ENCODE measurements around the gene GBF1. TPM values are rescaled to one million over a fixed set of nuclear protein-coding genes. Genes with fewer than 3 reads are reported as not detected.

Gene GBF1
- total and polyA plus RNA-seq, 2 of the 13 experiments (the other 11 are each of a cell fraction or from before 2014, with no cell fraction given): 17.1 to 21.9 TPM

DNA sequence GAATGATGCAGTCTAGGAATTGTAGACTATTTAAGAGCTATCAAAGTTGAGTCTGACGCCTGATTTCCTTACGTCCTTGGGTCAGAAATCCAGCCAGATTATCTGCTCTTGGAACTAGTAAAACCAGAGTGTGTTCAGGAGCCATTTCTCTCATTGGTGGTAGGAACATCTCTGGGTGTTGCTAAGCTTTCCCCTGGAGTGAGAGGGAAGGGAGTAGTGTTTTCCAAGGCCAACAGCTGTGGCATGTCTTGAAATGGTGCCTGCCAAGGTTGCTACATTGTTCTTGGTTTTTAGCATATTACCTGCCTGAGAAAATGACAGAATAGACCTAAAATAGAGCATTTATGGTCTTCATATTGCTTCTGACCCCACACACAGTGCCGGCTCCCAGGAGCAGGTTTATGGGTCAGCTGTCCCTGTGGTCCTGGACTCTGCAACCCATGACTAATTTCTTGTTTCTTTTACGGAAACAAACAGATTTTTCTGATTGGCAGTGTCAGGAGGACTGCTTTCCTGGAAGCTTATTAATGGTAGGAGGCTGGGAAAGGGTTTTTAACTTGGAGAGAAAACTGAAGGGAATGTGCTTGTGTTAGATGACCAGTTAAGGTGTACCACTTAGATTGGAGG, 17.5 kb downstream of the GBF1 start:
- Histone ChIP-seq H3K4me3 (replicated peaks in 1 of 3; ENCODE audit: insufficient read depth in 1 of 3, low read depth in 2 of 3, low read length in 3 of 3) (no peak overlapping the region), H2AFZ (ENCODE audit: low read length) (no peak overlapping the region), H3K27me3 (ENCODE audit: control insufficient read depth in 1 of 2, insufficient read depth in 2 of 2, low read length in 2 of 2) (no peaks in the 10 kb centered on the region), H3K79me2 (ENCODE audit: insufficient read depth, low read length) (peaks cover 24% of the 10 kb centered on the region), H3K9ac (ENCODE audit: insufficient read depth, low read depth, low read length) (no peak overlapping the region), H3K36me3 (replicated peaks in 1 of 2; ENCODE audit: control insufficient read depth in 1 of 2, insufficient read depth in 2 of 2, low read length in 2 of 2) (peaks cover 5 to 54% of the 10 kb centered on the region in 2 experiments), H3K9me3 (ENCODE audit: low read length) (no peaks in the 10 kb centered on the region), H4K20me1 (ENCODE audit: insufficient read depth, low read length) (peaks cover 7% of the 10 kb centered on the region; the same call in 1 of the 2 replicates), H3K27ac (ENCODE audit: extremely low read length, insufficient read depth, low read length) (no peak overlapping the region), H3K4me1 (ENCODE audit: insufficient read depth, low read length) (peaks cover 16% of the 10 kb centered on the region), H3K4me2 (ENCODE audit: low read depth, low read length) (no peak overlapping the region)
- no peak for TF ChIP-seq ZIK1 (CRISPR knock-in tag; IDR thresholded peaks at IDR 0.05; ENCODE audit: borderline replicate concordance, low read depth)
- no peak for TF ChIP-seq HNRNPK (IDR thresholded peaks at IDR 0.05; ENCODE audit: low read depth, low read length, poor library complexity, severe bottlenecking)
- TF ChIP-seq CHD4 (IDR thresholded peaks at IDR 0.05; ENCODE audit: borderline replicate concordance, low read length): no peak
- TF ChIP-seq JUN (CRISPR knock-in tag; IDR thresholded peaks at IDR 0.05): no peak
- no peak for TF ChIP-seq ZNF780A (CRISPR knock-in tag; IDR thresholded peaks at IDR 0.05)
- TF ChIP-seq, protein P1, sequence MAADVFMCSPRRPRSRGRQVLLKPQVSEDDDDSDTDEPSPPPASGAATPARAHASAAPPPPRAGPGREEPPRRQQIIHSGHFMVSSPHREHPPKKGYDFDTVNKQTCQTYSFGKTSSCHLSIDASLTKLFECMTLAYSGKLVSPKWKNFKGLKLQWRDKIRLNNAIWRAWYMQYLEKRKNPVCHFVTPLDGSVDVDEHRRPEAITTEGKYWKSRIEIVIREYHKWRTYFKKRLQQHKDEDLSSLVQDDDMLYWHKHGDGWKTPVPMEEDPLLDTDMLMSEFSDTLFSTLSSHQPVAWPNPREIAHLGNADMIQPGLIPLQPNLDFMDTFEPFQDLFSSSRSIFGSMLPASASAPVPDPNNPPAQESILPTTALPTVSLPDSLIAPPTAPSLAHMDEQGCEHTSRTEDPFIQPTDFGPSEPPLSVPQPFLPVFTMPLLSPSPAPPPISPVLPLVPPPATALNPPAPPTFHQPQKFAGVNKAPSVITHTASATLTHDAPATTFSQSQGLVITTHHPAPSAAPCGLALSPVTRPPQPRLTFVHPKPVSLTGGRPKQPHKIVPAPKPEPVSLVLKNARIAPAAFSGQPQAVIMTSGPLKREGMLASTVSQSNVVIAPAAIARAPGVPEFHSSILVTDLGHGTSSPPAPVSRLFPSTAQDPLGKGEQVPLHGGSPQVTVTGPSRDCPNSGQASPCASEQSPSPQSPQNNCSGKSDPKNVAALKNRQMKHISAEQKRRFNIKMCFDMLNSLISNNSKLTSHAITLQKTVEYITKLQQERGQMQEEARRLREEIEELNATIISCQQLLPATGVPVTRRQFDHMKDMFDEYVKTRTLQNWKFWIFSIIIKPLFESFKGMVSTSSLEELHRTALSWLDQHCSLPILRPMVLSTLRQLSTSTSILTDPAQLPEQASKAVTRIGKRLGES (CRISPR knock-in tag; IDR thresholded peaks at IDR 0.05; ENCODE audit: borderline replicate concordance): no peak
- TF ChIP-seq ZNF496 (CRISPR knock-in tag; IDR thresholded peaks at IDR 0.05; ENCODE audit: insufficient replicate concordance): no peak
- TF ChIP-seq, protein P2, sequence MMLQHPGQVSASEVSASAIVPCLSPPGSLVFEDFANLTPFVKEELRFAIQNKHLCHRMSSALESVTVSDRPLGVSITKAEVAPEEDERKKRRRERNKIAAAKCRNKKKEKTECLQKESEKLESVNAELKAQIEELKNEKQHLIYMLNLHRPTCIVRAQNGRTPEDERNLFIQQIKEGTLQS (CRISPR knock-in tag; IDR thresholded peaks at IDR 0.05): no peak
- TF ChIP-seq MAZ (IDR thresholded peaks at IDR 0.05; ENCODE audit: borderline replicate concordance, low read depth, low read length): no peak
- no peak for TF ChIP-seq MAZ (CRISPR knock-in tag; IDR thresholded peaks at IDR 0.05; ENCODE audit: low read depth)
- TF ChIP-seq ZNF17 (CRISPR knock-in tag; IDR thresholded peaks at IDR 0.05): no peak
- TF ChIP-seq, protein P3, sequence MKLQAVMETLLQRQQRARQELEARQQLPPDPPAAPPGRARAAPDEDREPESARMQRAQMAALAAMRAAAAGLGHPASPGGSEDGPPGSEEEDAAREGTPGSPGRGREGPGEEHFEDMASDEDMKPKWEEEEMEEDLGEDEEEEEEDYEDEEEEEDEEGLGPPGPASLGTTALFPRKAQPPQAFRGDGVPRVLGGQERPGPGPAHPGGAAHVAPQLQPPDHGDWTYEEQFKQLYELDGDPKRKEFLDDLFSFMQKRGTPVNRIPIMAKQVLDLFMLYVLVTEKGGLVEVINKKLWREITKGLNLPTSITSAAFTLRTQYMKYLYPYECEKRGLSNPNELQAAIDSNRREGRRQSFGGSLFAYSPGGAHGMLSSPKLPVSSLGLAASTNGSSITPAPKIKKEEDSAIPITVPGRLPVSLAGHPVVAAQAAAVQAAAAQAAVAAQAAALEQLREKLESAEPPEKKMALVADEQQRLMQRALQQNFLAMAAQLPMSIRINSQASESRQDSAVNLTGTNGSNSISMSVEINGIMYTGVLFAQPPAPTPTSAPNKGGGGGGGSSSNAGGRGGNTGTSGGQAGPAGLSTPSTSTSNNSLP (IDR thresholded peaks at IDR 0.05; ENCODE audit: low read depth, low read length): no peak
- no peak for TF ChIP-seq SRSF4 (IDR thresholded peaks at IDR 0.05; ENCODE audit: low read depth, low read length, poor library complexity, severe bottlenecking)
- TF ChIP-seq SNRNP70 (IDR thresholded peaks at IDR 0.05; ENCODE audit: low read depth, low read length): no peak
- no peak for TF ChIP-seq PTBP1 (IDR thresholded peaks at IDR 0.05; ENCODE audit: low read depth, low read length, poor library complexity, severe bottlenecking)
- no peak for TF ChIP-seq ZNF333 (CRISPR knock-in tag; IDR thresholded peaks at IDR 0.05; ENCODE audit: borderline replicate concordance)
- ATAC-seq: no peak; the same call in 2 of the 3 replicates
- BruUV-seq (replicated peaks): no TSS peak
- no peak for DNase-seq (ENCODE audit: low spot score)
- WGBS (ENCODE audit: low lambda C conversion rate): 89% methylated on average over 4 of the region's 4 CpGs
- ChIA-PET POLR2A (no interaction called here), CTCF (ENCODE audit: low intra/inter-chr PET ratio, low total read pairs) (no interaction called here)
- intact Hi-C loops (cut with micrococcal nuclease; ENCODE audit: unreplicated experiment): no loop called here
- FAIRE-seq: no peak
- in situ Hi-C loops (cut with HindIII; ENCODE audit: extremely low pct_ligation_motif_present, low pct_unique_long_range_greater_than_20kb): no loop called here
